Small intestine (tissue), 7 donors: Measurements from ENCODE around the gene ANKRD40. TPM values are rescaled to one million over a fixed set of nuclear protein-coding genes. Genes with fewer than 3 reads are reported as not detected.

Experiments used
- DNase-seq, 2 donors: peaks; one replicate each; pipeline versions ENCODE4 v3.0.0 to v3.0.0-alpha.2; 2013
- FAIRE-seq: peaks from 2 replicates; lab custom pipeline; 2012; peaks lifted over from hg19 to GRCh38; lab: Jason Lieb, UNC
- H3K27ac ChIP-seq, 3 donors: one replicate each; pipeline ENCODE4 v1.5.1; 2013; ENCODE audit warnings: low read length in 2 of 3, mild to moderate bottlenecking in 2 of 3, control low read depth in 1 of 3, inconsistent platforms in 1 of 3, low read depth in 1 of 3, moderate library complexity in 1 of 3
- H3K27me3 ChIP-seq, 3 donors: one replicate each; pipeline ENCODE4 v1.6.1; 2013; ENCODE audit warnings: low read length in 3 of 3, inconsistent platforms in 1 of 3; ENCODE audit not compliant: control insufficient read depth in 3 of 3, insufficient read depth in 3 of 3
- H3K36me3 ChIP-seq, 3 donors: one replicate each; pipeline ENCODE4 v1.6.1; 2013; ENCODE audit warnings: low read length in 3 of 3, inconsistent platforms in 1 of 3, low read depth in 1 of 3, mild to moderate bottlenecking in 1 of 3, moderate library complexity in 1 of 3; ENCODE audit not compliant: control insufficient read depth in 3 of 3, insufficient read depth in 2 of 3
- H3K4me1 ChIP-seq, 3 donors: one replicate each; pipeline ENCODE4 v1.6.1; 2013; ENCODE audit warnings: low read length in 2 of 3, inconsistent platforms in 1 of 3, low read depth in 1 of 3, mild to moderate bottlenecking in 1 of 3, moderate library complexity in 1 of 3; ENCODE audit not compliant: control insufficient read depth in 3 of 3, insufficient read depth in 2 of 3
- H3K4me3 ChIP-seq, 3 donors: one replicate each; pipeline ENCODE4 v1.5.1; 2013; ENCODE audit warnings: low read length in 3 of 3, control low read depth in 1 of 3, inconsistent platforms in 1 of 3, low read depth in 1 of 3, mild to moderate bottlenecking in 1 of 3, moderate library complexity in 1 of 3
- H3K9me3 ChIP-seq, 2 donors: one replicate each; pipeline ENCODE4 v1.6.1; 2013; ENCODE audit warnings: low read depth in 1 of 2, low read length in 1 of 2; ENCODE audit not compliant: control insufficient read depth in 2 of 2, insufficient read depth in 1 of 2
- WGBS, 3 donors: extraction: QIAGEN DNeasy Blood & Tissue Kit; methylation state at CpG; one replicate each; pipeline ENCODE4 v1.1.7; 2013; 5-methylcytosine and 5-hydroxymethylcytosine counted together
- polyA plus RNA-seq, 4 donors: library from polyadenylated mRNA; stranded (reverse) in 3 of 4; unstranded in 1 of 4; fragments of 200-250 nt in 3 of 4; fragments of 120-200 nt in 1 of 4; gene quantifications; one replicate each; pipeline versions ENCODE4 v1.2.1 to v1.2.3, GENCODE V29; 2013
- donor health status: healthy with polysubstance abuse.
- donor health status: control.
- donor health status: control.
- donor health status: Bipolar disorder and iron deficiency.
- donor health status: healthy.

ANKRD40 gene
- polyA plus RNA-seq, 4 donors, result 5.7 to 23.8 (median 9.6) TPM

- Histone ChIP-seq H3K4me1 (no peaks in the 10 kb centered on the region), H3K27ac (no peak overlapping the region), H3K9me3 (peaks cover 0 to 10% of the 10 kb centered on the region in 2 donors), H3K4me3 (no peak overlapping the region), H3K36me3 (peaks cover 0 to 7% (median 2%) of the 10 kb centered on the region in 3 donors), H3K27me3 (no peaks in the 10 kb centered on the region)
- no peak for FAIRE-seq
- DNase-seq, result no peak
- 82 to 91% (median 88%) methylated on average over 7 of the region's 7 CpGs for WGBS, 3 donors
Observed at GRCh38 chr17:50649042-50649908, 58.4 kb downstream of the ANKRD40 start.

DNA sequence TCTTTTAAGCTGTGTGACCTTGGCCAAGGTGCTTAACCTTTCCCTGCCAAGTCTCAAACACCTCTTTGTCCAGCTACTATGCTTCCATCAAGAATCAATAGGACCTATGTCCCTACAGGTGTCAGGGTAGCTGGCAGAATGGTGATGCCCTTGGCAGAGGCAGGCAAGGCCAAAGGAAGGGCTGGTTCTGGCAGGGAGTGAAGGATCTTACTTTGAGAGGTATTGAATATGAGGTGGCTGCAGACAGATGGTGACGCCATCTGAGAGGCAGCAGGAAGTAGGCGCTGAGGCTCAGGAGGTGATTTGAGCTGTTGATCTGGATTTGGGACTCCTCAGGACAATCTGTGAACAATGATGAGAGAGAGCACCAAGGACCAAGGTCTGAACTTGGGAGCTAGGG lies 60.5 kb downstream of the ANKRD40 start:
- no peak overlapping the region for H3K27ac ChIP-seq
- H3K36me3 ChIP-seq, result peaks cover 0 to 24% (median 2%) of the 10 kb centered on the region in 3 donors
- H3K9me3 ChIP-seq, result no peaks in the 10 kb centered on the region
- no peak overlapping the region for H3K4me3 ChIP-seq
- FAIRE-seq (no peak), DNase-seq (peak in 1 of 2 donors; percentile 42)
- H3K27me3 ChIP-seq, result no peaks in the 10 kb centered on the region
- 68 to 95% (median 71%) methylated on average over 2 of the region's 2 CpGs for WGBS, 3 donors
- H3K4me1 ChIP-seq, result peaks cover 0 to 16% (median 0%) of the 10 kb centered on the region in 3 donors

DNA sequence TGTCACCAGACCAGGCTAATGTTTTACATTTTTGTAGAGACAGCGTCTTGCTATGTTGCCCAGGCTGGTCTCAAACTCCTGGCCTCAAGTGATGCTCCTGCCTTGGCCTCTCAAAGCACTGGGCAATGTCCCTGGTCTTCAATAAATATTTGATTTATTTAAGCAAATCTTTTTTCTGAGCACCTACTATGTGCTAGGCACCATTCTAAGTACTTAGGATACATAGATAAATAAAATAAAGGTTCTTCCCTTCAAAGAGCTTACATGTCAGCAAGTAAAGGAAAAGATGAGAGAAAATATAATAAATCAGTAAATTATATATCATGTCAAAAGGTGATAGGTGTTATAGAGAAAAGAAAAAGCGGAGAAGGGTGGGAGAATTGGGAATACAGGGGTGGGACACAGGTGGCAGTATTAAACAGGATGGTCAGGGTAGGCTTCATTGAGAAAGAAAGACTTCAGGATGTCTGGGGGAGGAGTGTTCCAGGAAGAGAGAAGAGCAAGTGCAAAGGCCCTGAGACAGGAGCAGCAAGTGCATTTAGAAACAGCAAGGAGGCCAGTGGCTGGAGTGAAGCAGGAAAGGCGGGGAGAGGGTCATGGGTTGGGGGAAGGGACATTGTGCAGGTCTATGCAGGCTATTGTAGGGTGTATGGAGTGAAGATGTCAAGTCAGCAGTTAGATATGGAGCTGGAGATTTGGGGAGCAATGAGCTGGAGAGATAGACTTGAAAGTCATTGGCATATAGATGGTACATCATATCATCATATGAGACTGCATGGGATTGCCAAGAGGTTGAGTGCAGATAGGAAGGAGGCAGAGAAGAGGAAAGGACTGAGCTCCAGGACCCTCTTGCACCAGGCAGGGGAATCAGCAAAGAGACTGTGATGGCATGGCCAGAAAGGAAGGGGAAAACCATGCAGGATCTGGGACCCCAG lies 61.7 kb downstream of the ANKRD40 start:
- FAIRE-seq (no peak), DNase-seq (no peak)

More for the DNA sequence above, 61.7 kb downstream of the ANKRD40 start:
- no peaks in the 10 kb centered on the region for H3K27me3 ChIP-seq
- no peaks in the 10 kb centered on the region for H3K9me3 ChIP-seq
- 91 to 97% (median 93%) methylated on average over 3 of the region's 3 CpGs for WGBS, 3 donors
- H3K27ac ChIP-seq, result no peak overlapping the region
- H3K4me1 ChIP-seq, result peaks cover 0 to 21% (median 5%) of the 10 kb centered on the region in 3 donors
- peaks cover 0 to 30% (median 2%) of the 10 kb centered on the region in 3 donors for H3K36me3 ChIP-seq
- no peak overlapping the region for H3K4me3 ChIP-seq

Other genes with a start within 250 kb of the ANKRD40 start
- 10 to 100 TPM in 1 of 4 donors, 1 to 10 TPM in 2, under 1 TPM in 1; 0.87 to 13.4 (median 5.8) TPM for gene CHAD, start 239.0 kb downstream of the ANKRD40 start, polyA plus RNA-seq
- gene RSAD1, start 229.1 kb downstream of the ANKRD40 start, polyA plus RNA-seq, result 10 to 100 TPM; 18.1 to 36.4 (median 19.5) TPM
- 1 to 10 TPM in 1 of 4 donors, under 1 TPM in 2, not detected in 1; 0.13 to 1.6 (median 0.45) TPM for gene MYCBPAP, start 199.5 kb downstream of the ANKRD40 start, polyA plus RNA-seq
- 10 to 100 TPM in 2 of 4 donors, 1 to 10 TPM in 2; 5.4 to 28.1 (median 11.5) TPM for gene EPN3, start 175.2 kb downstream of the ANKRD40 start, polyA plus RNA-seq
- gene SPATA20, start 160.7 kb downstream of the ANKRD40 start, polyA plus RNA-seq, result 10 to 100 TPM in 3 of 4 donors, 1 to 10 TPM in 1; 7.0 to 67.0 (median 23.6) TPM
- 1 to 10 TPM in 1 of 4 donors, under 1 TPM in 1, not detected in 2; 0.03 to 1.7 TPM for gene CACNA1G, start 147.2 kb downstream of the ANKRD40 start, polyA plus RNA-seq
- gene ABCC3, start 73.0 kb downstream of the ANKRD40 start, polyA plus RNA-seq, result 100 to 1,000 TPM in 1 of 4 donors, 10 to 100 TPM in 3; 36.7 to 131 (median 81.9) TPM
- 100 to 1,000 TPM in 3 of 4 donors, 10 to 100 TPM in 1; 57.4 to 466 (median 313) TPM for gene LUC7L3, start 11.7 kb upstream of the ANKRD40 start, polyA plus RNA-seq
- gene ANKRD40CL, start 59.6 kb upstream of the ANKRD40 start, polyA plus RNA-seq, result 100 to 1,000 TPM in 2 of 4 donors, 10 to 100 TPM in 2; 39.0 to 298 (median 149) TPM
- under 1 TPM in 2 of 4 donors, not detected in 2; 0.03 to 0.10 TPM for gene WFIKKN2, start 127.7 kb upstream of the ANKRD40 start, polyA plus RNA-seq
- 100 to 1,000 TPM in 1 of 4 donors, 10 to 100 TPM in 3; 24.6 to 118 (median 38.2) TPM for gene TOB1, start 158.4 kb upstream of the ANKRD40 start, polyA plus RNA-seq